ENCODE measurements around the gene AOC2.

DNA sequence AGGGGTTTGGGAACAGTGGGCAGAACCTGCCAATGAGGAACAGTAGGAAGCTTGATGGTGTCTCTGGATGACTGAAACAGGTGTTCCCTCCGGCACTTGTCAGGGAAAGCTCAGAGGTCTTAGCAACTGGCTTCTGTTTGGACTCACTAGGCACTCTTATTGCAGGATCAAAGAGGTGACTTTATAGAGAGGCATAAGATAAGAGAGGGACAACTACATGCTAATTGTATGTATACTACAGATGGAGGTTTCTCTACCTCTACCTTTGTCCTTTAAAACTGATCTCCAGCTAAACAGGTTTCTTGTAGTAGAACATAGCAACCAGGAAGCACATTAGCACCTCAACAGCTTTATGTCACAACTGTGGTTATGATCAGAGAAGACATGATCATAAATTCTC lies 38.1 kb upstream of the AOC2 start:
- TF ChIP-seq, protein P1, sequence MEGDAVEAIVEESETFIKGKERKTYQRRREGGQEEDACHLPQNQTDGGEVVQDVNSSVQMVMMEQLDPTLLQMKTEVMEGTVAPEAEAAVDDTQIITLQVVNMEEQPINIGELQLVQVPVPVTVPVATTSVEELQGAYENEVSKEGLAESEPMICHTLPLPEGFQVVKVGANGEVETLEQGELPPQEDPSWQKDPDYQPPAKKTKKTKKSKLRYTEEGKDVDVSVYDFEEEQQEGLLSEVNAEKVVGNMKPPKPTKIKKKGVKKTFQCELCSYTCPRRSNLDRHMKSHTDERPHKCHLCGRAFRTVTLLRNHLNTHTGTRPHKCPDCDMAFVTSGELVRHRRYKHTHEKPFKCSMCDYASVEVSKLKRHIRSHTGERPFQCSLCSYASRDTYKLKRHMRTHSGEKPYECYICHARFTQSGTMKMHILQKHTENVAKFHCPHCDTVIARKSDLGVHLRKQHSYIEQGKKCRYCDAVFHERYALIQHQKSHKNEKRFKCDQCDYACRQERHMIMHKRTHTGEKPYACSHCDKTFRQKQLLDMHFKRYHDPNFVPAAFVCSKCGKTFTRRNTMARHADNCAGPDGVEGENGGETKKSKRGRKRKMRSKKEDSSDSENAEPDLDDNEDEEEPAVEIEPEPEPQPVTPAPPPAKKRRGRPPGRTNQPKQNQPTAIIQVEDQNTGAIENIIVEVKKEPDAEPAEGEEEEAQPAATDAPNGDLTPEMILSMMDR (IDR thresholded peaks at IDR 0.05; ENCODE audit: low read length), result no peak
- TF ChIP-seq EZH2 (IDR thresholded peaks at IDR 0.05; ENCODE audit: borderline replicate concordance, low read length), result no peak

Data from OCI-LY1 (cell line).